HG03439 (cell line): ENCODE measurements around the gene CHSY1.
A peak's percentile ranks its signal among the peaks of the same experiment; 100 is the strongest.
"Not testable (repeated sequence)": the region's sequence is repeated elsewhere in the genome, so short reads cannot be mapped to it uniquely, and the experiment has no call there.

Experiments used
- ATAC-seq: cut with Tn5 transposase; IDR thresholded peaks from one replicate; pipeline ENCODE4 v1.9.1; 2021; ENCODE audit warnings: mild to moderate bottlenecking, moderate library complexity; ENCODE audit not compliant: unreplicated experiment

The CHSY1 gene

DNA sequence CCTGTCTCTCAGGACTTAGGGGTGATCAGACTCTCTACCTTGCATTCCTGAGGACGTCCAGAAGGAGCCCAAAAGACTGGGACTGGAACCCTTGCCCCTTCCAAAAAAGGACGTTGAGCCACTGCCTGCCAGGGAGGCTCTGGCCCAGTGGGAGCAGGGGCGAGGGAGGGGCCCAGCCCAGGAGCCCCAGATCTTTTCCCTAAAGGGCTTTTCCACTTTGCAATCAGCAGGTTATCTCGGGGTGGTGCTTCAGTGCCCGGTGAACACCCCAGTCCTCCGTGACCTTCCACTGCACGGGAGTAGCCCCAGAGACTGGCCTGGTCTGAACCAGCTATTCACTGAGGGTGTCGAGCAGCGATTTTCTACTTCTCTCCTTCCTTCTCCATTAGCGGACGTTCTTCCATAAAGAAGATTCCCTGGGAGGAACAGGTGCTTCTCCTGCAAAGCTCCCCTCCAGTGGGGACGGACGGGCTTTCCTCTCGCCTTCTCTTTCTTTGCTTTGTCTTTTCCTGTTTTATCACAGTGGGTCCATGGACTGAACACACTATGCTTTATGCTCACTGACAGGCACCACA is 113.7 kb downstream of the CHSY1 start:
- no peak for ATAC-seq

DNA sequence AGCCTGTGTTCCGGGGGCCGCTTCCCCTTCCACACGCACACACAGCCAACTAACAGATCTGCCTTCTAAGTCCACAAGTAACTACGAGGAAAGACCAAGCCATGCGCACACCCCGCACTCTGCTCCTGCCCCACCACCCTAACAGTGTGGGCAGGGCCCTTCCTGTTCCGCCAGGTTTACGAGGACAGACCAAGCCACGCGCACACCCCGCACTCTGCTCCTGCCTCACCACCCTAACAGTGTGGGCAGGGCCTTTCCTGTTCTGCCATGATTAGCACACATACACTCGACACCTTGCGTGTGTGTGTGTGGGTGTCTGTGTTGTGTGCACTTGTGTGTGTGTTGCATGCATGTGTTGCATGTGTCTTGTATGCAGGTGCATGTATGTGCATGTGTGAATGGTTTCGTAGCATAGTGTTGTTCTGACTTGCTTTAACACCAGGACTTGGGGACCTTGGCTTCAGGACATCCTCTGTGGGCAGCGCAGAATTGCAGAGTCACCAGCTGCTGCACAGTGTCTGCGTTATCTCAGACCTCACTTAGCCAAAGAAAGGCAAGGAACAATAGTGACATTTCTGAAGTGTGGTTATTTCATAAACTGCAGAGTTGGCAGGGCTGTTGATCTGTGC is 114.4 kb downstream of the CHSY1 start:
- no peak for ATAC-seq

DNA sequence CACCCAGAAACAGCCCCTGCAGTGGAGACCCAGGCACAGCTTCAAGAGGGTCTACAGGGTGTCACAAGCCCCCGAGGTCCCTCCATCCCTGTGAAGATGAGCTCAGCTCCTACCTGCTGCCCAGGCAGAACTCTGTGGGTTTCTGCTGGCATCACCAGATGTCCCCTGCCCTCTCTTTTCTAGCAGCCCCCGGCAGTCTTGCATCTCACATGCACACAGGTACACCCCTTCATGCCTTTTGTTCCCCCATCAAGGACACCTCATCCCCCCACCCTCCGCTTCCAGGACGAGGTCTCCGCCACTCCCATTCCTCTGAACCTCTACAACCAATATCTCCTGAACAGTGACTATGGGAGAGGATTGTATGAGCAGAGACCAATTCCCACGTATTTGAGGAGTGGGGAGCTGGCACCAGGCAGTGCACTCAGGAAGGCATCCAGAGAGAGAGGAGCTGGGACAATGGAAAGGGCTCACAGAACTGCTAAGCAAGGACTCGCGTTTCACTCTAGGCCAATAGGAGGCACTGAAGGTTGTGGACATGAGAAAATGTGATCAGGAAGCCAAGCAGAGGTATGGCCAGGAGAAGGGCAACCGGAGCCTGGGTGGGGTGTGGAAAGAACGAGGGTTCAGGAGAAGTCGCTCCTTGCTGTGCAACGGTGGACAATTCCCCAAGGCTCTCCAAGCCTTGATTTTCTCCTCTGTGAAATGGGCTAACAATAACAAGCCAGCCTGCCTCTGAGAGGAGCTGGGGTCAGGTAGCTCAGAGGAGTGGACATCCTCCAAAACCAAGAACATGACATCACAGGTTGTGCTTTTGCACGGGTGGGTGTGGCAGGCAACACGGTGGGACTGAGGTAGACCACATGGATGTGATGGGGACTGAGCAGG is 115.2 kb downstream of the CHSY1 start:
- no peak for ATAC-seq

DNA sequence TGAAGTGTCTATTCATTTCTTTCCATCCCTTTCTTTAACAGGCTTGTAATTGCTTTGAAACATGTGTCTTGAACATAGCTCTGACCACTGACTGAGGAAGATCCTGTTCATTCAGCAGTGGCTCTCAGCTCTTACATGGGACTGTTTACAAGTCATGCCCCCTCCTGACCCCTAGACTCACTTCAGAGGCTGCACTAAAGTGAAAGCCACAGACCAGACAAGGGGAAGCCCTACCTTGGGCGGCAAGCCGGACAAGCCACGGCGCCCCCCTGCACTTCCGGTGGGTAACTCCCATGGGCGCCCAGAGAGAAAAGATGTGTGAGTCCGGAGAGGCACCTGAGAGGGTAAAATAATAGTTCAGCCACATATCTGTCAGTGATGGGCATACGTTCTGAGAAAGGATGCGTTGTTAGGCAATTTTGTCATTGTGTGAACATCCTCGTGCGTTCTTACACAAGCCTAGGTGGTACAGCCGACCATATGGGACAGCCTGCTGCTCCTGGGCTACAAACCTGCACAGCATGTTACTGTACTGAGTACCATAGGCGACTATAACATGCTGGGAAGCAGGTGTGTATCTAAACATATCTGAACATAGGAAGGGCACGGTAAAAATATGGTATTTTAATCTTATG is 116.2 kb downstream of the CHSY1 start:
- ATAC-seq = peak; percentile 69

DNA sequence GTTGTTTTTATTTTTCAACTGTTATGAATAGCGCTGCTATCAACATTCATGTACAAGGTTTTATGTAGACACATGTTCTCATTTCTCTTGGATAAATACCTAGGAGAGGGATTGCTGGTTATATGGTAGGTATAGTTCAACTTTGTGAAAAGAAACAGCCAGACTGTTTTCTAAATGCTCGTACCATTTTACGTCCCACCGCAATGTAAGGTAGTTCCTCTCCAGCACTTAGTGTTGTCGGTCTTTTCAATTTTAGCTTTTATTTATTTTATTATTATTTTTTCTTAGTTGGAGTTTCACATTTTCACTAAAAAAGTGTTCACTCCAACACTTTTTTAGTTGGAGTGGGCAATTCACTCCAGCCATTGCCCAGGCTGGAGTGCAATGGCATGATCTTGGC is 117.1 kb downstream of the CHSY1 start:
- no peak for ATAC-seq

DNA sequence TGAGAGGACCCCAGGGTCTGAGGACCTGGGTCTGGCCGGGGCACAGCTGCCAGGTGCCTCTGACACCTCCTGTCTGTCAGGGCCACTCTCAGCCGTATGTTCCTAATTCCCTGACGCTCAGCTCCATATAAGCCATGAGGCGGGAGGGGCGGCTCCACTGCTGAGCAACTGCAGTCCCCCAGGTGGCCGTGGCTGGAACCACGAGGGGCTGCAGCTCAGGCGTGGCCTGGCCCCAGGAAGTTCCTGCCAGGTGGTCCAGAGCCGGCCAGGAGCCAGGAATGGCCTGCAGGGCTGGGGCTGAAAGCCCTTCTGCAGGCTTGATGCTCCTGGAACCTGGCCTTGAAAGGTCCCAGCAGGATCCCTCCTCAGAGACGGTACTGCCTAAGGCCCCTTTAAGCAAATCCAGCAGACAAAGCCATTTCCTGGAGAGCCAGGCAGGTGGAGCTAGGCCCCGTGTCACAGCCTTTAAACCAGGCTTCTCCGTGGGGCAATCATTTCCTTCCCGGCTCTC is 118.0 kb downstream of the CHSY1 start:
- ATAC-seq = no peak

DNA sequence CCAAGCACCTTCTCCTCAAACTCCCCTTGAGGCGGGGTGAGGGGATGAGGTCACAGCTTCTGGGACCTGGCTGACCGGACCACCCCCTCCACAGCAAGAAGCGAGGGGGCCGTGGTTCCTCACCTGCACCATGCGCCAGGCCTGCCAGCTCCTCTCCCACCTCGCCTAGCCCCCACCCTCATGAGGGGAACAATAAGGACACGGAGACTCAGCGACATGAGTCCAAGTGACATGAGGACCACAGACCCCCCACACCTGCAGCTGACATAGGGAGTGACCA is 118.7 kb downstream of the CHSY1 start:
- ATAC-seq = no peak

DNA sequence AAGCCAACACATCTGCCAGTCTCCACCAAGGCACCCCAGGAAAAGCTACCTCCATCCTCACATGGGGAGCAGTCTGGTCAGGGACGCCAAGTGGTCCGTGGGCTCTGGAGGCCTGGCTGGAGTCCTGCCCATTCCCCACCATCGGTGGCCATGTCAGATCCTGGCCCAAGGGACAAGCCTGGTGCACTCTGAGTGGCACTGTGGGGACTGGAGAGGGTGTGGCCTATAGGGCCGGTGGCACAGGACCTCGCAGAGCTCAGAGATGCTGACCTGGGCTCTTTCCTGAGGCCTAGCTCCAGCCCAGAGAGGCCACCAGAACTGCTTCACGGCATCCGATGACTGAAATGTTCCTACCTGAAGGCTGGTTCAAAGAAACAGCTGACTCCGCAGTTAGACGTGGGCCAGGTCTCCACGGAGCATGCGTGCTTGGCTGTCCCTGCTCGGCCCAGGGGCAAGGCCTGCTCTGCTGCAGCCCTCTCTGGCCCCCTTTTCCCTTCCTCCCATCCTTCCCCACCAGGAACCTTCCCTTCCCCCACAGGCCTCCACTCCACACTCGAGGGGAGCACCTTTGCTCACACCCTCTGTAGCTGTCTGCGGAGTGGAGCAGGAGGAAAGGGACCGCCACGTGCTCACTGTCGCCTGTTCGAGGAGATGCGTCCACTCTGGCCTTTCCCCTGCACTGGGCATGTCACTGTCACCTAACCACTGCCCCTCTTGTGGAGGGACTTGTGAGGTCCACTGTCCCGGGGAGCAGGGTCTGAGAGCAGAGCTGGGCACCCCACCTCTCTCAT is 119.3 kb downstream of the CHSY1 start:
- ATAC-seq = no peak

DNA sequence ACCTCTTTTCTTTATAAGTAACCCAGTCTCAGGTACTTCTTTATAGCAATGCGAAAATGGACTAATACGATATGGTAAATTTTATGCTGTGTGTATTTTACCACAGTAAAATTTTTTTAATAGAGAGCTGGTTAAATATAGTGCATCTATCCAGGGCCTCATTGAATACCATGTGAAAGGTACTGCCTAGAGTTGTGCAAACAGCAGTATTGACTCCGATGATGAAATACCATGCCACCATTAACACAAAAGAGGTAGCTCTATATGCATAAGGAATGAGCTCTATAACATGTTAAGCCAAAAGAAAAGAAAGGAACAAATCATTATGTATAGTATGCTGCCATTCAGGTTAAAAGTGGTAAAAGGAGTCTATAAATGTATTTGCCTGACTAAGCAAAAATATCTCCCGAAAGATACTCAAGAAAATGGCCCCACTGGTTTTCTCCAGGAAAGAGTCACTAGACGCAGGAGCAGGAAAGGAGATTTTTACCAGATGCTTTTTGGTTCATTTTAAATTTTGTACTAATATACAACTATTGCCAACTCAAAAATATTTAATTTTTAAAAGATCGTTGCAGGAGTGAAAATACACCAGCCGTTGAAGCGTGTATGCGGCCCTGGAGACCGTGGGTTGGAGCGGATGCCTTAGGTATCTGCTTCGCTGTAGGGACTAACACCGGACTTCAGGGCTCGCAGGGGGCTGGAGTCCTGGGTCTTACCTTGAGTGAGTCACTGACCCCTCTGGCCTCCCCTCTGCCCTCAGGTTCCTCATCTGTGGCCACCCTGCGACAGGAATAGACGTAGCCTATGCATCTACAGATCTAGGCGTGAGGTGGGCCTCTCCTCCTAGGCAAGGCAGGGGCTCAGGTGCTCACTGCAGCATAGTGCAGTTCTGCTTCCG is 120.1 kb downstream of the CHSY1 start:
- ATAC-seq = no peak

DNA sequence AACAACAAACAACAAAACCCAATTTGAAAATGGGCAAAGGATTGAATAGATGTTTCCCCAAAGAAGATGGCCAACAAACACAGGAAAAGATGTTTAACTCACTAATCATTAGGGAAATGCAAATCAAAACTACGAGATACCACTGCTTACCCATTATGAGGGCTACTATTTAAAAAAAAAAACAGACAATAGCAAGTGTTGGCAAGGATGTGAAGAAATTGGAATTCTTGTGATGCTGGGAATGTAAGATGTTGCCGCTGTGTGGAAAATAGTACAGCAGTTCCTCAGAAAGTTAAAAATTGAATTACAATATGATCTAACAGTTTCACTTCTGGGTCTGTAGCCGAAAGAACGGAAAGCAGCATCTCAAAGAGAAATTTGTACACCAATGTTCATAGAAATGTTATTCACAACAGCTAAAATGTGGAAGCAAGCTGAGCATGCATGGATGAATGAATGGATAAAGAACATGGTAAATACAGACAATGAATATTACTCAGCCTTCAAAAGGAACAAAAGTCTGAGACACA is 121.9 kb downstream of the CHSY1 start:
- no peak for ATAC-seq

DNA sequence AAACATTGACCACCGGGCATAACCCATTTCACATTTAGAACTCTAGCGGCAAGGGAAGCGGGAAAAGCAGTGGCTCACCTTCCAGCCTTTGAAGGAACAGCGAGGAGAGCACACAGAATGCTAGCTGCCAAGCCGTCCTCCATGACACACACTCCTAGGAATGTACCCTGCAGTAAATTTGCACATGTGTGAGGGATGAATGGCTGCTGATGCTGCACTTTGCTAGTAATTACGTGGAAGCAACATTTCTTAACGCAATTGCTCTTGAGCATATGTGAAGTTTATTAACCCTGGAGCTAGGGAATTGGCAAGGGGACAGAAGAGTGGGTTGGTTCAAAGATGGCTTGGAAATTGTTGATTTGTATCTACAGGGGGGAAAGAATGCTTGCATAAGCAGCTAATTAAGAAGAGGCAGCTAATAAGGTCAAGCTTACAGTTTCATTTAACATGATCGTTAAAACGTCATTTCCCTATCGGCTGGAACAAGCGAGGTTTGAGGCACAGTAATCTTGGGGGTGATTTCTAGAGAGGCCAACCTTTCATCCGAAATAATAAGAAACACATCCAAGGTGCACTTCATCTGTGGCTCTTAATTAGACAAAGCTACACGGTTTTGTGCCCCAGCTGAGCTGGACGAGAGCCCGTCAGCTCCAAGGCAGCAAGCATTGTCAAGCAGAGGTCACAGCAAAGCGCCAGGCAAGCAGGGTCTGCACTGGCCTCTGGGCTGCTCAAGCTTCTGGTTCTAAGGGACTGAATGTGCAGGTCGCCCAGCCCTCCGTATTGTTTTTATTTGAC is 123.4 kb downstream of the CHSY1 start:
- ATAC-seq = no peak

DNA sequence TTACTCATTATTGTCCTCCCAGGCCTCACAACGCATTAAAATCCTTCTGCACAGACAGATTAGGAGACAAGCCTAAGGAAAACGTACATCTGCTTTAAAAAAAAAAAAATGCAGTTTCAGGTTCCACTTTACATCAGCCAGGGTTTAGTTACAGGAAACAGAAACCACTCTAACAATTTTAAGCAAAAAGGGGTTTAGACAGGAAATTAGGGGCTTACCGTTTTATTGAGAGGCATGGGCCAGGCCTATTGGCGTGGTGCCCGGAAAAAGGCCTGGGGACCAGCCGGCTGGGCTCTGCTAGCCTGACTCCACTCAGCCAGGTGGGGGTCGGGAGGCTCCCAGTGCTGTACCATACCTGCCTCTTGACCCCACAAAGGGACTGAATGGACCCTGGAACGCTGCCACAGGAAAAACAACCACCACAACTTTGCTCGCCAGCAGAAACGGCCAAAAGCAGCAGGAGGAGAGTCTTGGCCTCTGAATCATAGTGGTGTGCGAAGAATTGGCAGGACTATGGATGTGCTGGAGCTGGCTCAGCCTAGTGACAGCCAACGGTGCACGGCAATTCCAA is 124.3 kb downstream of the CHSY1 start:
- peak; percentile 54 for ATAC-seq

DNA sequence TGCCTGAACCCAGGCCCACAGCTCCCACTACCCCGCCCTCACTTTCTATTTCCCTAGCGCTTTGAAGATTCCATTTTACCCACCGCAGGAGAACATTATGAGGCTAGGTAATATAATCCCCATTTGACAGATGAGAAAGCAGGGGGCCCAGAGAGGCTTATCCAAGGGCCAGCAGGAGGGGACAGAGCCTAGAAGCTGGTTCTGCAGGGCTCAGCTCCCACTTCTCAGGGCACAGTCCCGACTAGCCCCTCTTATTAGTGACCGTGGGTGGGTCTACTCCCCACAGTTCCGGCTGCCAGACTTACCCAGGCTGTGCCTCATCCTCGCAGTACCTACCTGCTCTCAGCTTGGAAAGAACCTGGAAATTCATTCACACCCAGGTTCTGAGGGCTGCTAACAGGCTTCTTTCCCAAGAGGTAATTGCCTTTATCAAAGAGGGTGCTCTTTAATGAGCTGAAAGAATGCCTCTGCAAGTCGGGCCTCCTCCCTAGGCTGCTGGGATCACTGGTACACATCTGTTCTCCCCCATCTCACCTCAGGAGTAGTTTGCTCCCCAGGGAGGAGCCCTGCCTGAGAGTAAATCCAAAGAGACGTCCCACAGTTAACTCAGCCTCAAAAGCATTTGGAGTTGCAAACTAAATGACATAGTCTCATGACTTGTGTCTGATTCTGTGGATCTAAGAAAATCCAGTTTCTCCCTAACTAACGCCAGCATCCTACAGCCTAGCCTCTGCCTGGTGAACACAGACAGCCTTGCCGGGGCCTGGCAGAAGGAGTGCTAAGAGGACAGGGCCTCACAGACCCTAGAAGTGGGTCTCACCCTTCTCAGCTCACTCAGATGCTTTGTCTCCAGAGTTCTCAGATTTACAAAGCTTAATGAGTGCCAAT is 125.0 kb downstream of the CHSY1 start:
- peak; percentile 38 for ATAC-seq

DNA sequence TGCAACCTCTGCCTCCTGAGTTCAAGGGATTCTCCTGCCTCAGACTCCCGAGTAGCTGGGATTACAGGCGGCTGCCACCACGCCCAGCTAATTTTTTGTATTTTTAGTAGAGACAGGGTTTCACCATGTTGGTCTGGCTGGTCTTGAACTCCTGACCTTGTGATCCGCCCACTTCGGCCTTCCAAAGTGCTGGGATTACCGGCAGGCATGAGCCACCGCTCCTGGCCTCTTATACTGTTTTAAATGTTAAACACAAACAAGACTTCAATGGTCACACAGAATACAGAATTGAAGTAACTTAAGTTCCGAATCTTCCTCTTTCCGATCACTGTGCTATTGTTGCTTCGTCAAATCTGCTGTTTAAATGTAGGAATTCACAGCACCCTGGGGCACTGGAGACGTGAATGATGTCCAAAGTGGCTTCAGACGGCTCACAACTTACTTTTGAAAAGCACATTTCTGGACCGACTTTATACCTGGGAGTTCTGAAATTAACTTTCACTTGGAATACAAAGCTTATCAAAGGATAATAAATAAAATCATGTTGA is 125.9 kb downstream of the CHSY1 start:
- not testable (repeated sequence) for ATAC-seq
